AG04450 (cell line): ENCODE results near the gene PODXL2. TPM values are rescaled to one million over a fixed set of nuclear protein-coding genes. Genes with fewer than 3 reads are reported as not detected.

Source experiments
- CTCF ChIA-PET: fragments of 300-600, 350-600 bp; formaldehyde crosslinking; extraction: SDS; loops from one replicate; lab custom pipeline; 2022; ENCODE audit warnings: antibody characterized with exemption, inconsistent platforms; lab: Charles Lee
- POLR2A ChIA-PET: fragments of 350-600 bp; formaldehyde crosslinking; extraction: SDS; loops from one replicate; lab custom pipeline; 2021; ENCODE audit warnings: antibody characterized with exemption, inconsistent platforms; lab: Yijun Ruan, JAX
- DNase-seq: peaks from one replicate; pipeline ENCODE4 v3.0.0-alpha.2; 2011; ENCODE audit warnings: low read depth, low spot score
- H3K27ac ChIP-seq: one replicate; pipeline ENCODE4 v1.5.1; 2012; ENCODE audit warnings: low read depth, low read length, control low read depth
- H3K27me3 ChIP-seq: one replicate; pipeline ENCODE4 v1.6.0; 2012; ENCODE audit warnings: low read length; ENCODE audit not compliant: control insufficient read depth, insufficient read depth
- H3K4me3 ChIP-seq: 2 replicates; pipeline ENCODE4 v1.5.1; 2011; ENCODE audit warnings: mild to moderate bottlenecking, low read depth, low read length, control low read depth
- H3K9me3 ChIP-seq: 2 replicates; pipeline ENCODE4 v1.5.1; 2012; ENCODE audit warnings: low read length; ENCODE audit not compliant: control insufficient read depth, insufficient read depth
- CTCF ChIP-seq: IDR thresholded peaks from 2 replicates; pipeline ENCODE4 v1.5.1; 2011; ENCODE audit warnings: low read depth, low read length, control low read depth, inconsistent platforms
- polyA plus RNA-seq: library from polyadenylated mRNA; depleted of rRNA; stranded (reverse); fragments of >200 nt; gene quantifications from 2 replicates; pipeline ENCODE4 v1.2.3, GENCODE V29; 2011

The PODXL2 gene
- polyA plus RNA-seq, 1 experiment: 1.5 TPM

- DNase-seq: no peak
- TF ChIP-seq CTCF: no peak
- H3K4me3 ChIP-seq: no peak overlapping the region
- H3K27me3 ChIP-seq: no peaks in the 10 kb centered on the region
- no peak overlapping the region for H3K27ac ChIP-seq
- ChIA-PET POLR2A (no interaction called here), CTCF (interaction anchor here (0.8 to 1.5 kb wide), 3 partner anchors 41 to 314 kb away, joined by 3 to 5 read pairs (median 3); no protein-coding TSS in a partner anchor)
- no peaks in the 10 kb centered on the region; the same call in 1 of the 2 replicates for H3K9me3 ChIP-seq
These were observed 27.9 kb downstream of the PODXL2 start for GRCh38 chr3:127656906-127657305.

DNA sequence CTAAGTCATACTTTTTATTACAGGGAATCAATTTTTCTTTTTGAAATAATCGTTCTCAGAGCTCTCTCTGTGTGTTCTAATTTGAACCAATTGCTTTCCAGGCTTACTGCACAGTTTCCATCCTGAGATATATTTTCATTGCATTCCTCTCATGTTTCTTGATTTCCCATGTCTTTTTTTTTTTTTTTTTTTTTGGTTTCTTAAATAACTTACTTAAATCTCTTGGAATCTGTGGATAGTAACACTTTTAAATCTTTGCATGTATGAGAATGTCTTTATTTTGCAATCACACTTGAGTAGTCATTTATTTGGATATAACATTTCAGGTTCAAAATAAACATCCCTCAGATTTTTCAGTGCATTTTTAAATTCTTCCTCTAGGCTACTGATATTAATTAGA lies 29.2 kb downstream of the PODXL2 start:
- no peaks in the 10 kb centered on the region; the same call in 1 of the 2 replicates for H3K9me3 ChIP-seq
- no peak for DNase-seq
- TF ChIP-seq CTCF: no peak
- ChIA-PET POLR2A (interaction anchor here (0.7 to 0.8 kb wide), 3 partner anchors 13 to 110 kb away, joined by 6 to 12 read pairs (median 11); no protein-coding TSS in a partner anchor), CTCF (interaction anchor here (0.6 to 1.9 kb wide), 7 partner anchors 14 to 1414 kb away, joined by 3 to 7 read pairs (median 5); no protein-coding TSS in a partner anchor)
- no peak overlapping the region for H3K4me3 ChIP-seq
- no peaks in the 10 kb centered on the region for H3K27me3 ChIP-seq
- no peak overlapping the region for H3K27ac ChIP-seq

GRCh38 chr3:127660621-127661251 lies 31.8 kb downstream of the PODXL2 start:
- ChIA-PET CTCF (no interaction called here), POLR2A (no interaction called here)
- Histone ChIP-seq H3K27me3 (no peaks in the 10 kb centered on the region), H3K27ac (no peak overlapping the region), H3K4me3 (no peak overlapping the region), H3K9me3 (no peaks in the 10 kb centered on the region; the same call in 1 of the 2 replicates)
- no peak for TF ChIP-seq CTCF
- no peak for DNase-seq

DNA sequence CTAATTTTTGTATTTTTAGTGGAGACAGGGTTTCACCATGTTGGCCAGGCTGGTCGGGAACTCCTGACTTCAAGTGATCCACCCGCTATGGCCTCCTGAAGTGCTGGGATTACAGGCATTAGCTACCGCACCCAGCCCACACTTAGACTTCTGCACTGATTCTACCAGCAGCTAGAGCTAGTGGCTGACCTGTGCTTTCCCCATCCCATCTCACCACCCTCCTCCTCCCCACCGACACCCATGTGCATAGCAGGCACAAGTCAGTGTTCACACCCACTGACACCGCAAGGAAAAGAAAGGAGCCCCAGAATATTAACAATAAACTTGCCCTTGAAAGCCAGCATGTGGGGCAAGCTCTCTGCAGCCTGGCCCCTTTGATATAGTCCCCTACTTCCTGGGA lies 32.6 kb downstream of the PODXL2 start:
- H3K9me3 ChIP-seq: no peaks in the 10 kb centered on the region; the same call in 1 of the 2 replicates
- no peak for TF ChIP-seq CTCF
- no peak overlapping the region for H3K4me3 ChIP-seq
- H3K27me3 ChIP-seq: no peaks in the 10 kb centered on the region
- ChIA-PET CTCF (no interaction called here), POLR2A (no interaction called here)
- no peak overlapping the region for H3K27ac ChIP-seq
- DNase-seq: no peak

GRCh38 chr3:127662001-127662469 lies 33.0 kb downstream of the PODXL2 start:
- DNase-seq: no peak
- TF ChIP-seq CTCF: no peak
- H3K4me3 ChIP-seq: no peak overlapping the region
- ChIA-PET CTCF (no interaction called here), POLR2A (no interaction called here)
- no peak overlapping the region for H3K27ac ChIP-seq
- no peaks in the 10 kb centered on the region; the same call in 1 of the 2 replicates for H3K9me3 ChIP-seq
- H3K27me3 ChIP-seq: peaks cover 2% of the 10 kb centered on the region
